GM19438 (cell line): ENCODE data around the gene KANSL2.
"Not testable (repeated sequence)": the region's sequence is repeated elsewhere in the genome, so short reads cannot be mapped to it uniquely, and the experiment has no call there.

Experiments
- ATAC-seq: cut with Tn5 transposase; IDR thresholded peaks from one replicate; pipeline ENCODE4 v1.9.1; 2021; ENCODE audit warnings: low read depth; ENCODE audit not compliant: unreplicated experiment

Gene KANSL2

DNA sequence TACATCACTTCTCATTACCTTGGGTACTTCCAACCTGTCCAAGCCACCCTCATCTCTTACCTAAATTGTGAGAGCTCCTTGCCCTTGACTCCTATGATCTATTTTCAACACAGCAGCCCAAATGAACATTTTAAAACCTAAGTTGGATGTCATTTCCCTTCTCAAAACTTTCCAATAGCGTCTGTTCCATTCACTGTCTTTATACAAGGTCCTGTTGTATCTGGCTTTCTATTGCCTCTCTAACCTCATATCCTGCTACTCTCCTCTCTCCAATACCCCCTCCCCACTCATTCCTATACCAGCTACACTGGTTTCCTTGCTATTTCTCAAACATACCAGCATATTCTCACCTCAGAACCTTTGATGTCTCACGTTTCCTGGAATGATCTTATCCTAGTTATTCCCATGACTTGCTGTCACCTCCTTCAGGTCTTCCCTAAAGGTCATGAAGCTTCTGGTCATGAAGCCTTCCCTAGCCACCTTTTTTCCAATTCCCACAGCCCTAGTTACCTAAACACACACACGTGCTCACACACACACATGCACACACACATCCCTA is 4.1 kb upstream of the KANSL2 start:
- no peak for ATAC-seq

DNA sequence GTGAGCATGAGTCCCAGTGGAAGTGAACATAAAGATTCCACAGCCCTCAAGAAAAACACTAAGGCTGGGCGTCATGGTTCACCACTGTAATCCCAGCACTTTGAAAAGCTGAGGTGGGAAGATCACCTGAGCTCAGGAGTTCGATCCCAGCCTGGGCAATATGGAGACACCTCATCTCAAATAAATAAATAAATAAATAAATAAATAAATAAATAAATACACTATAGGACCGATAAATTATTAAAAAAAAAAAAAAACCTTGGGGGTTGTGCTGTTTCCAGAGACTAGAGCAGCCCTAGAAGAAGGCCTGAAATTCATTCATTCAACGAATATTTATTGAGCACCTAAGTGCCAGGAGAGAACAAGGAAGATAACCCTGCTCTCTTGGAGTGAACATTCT is 1.5 kb upstream of the KANSL2 start:
- ATAC-seq, result no peak

DNA sequence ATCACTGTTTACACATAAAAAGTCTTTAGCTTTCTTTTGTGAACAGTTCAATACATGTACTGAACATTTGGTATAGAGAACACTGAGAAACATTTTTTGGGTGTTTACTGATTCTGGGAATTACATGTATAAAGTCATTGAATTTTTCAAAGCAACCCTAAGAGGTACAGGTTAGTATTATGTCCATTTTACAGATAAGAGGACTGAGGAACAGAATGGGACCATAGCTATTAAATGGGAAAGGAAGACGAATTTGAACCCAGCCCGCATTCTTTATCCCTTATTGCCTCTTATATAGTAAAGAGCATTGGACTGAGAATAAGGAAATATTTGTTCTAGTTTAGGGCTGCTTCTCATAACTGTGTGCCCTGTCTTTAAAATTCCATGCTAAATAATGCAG is 889 bp upstream of the KANSL2 start:
- no peak for ATAC-seq

DNA sequence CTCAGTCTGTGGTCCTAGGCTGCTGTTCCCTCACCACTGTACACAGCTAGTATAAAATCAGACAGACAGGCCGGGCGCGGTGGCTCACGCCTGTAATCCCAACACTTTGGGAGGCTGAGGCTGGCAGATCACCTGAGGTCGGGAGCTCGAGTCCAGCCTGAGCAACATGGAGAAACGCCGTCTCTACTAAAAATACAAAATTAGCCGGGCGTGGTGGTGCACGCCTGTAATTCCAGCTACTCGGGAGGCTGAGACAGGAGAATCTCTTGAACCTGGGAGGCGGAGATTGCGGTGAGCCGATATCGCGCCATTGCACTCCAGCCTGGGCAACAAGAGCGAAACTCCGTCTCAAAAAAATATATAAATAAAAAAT is 481 bp upstream of the KANSL2 start:
- not testable (repeated sequence) for ATAC-seq

GRCh38 chr12:48681399-48681709 is 684 bp downstream of the KANSL2 start:
- ATAC-seq, result no peak

DNA sequence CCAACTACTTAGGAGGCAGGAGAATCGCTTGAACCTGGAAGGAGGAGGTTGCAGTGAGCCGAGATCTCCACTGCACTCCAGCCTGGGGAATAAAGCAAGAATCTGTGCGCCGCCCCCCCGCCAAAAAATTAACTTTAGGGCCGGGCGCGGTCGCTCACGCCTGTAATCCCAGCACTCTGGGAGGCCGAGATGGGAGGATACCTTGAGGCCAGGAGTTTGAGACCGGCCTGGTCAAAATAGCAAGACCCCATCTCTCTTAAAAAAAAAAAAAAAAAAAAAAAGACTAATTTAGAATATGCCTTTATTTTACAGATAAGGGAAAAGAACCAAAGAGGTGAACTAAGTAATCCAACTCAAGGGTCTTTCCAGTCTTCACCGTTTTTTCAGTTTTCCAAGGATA is 1.2 kb downstream of the KANSL2 start:
- ATAC-seq, result no peak

DNA sequence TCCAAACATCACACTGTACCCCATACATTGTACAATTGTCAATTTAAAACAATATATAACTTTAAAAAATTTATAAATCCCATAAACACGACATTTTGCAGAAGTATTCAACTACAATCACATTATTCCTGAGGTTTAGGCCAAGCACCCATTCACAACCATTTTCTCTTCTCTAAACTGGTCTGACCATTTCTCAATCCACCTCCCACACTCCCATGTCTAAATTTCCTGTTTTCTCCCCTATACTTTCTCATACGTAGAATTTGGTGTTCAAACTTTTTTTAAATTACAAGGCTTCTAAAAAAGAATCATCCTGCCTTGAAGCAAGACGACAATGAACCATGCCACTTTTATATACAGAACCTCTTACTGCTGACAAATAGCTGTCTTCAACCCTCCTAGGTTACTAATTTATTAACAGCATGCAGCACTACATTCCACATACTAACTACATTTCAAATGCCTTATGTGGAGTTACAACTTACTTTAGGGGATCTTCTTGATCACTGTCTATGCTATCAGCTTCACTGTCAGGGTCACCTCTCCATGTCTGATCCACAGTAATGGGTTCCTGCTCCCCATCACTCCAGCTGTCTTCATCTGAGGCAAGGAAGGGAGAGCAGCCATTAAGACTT is 3.4 kb downstream of the KANSL2 start:
- ATAC-seq, result no peak

GRCh38 chr12:48671231-48671856 is 10.7 kb downstream of the KANSL2 start:
- no peak for ATAC-seq

DNA sequence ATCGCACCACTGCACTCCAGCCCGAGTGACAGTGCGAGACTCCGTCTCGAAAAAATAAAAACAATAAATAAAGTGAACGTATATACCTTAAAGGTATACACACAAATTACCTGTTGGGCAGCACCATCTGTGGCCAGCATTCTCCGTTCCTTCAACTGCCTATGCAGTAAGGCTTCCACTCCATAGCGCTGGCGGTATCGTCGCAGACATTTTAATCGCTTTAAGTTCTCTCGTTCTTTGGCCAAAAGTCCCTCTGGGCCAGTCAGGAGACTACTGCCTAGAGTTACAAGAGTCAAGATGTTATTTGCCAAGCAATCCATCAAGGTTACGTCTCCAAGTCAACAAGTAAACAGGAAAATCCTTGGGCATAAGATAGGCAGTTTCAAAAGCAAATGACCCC is 13.0 kb downstream of the KANSL2 start:
- no peak for ATAC-seq

- no peak for ATAC-seq
Observed at GRCh38 chr12:48659863-48660262, 22.2 kb downstream of the KANSL2 start.

DNA sequence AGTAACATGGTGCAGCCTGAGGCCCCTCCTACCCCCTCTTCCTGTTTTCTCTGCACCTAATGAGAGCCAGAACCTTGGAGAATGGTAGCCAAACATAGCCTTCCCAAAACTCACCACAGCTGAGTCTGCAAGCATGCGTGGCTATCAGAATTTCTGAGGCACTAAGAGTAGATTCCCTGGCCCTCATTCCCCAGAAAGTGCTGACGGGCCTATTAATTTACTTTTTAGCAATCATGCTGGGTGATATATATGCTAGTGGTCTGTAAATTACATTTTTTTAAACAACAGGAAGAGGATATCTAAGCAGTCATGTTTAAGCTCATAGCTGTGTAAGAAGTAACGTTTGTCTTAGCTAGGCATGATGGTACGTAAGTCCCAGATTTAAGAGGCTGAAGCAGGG is 30.4 kb downstream of the KANSL2 start:
- no peak for ATAC-seq

DNA sequence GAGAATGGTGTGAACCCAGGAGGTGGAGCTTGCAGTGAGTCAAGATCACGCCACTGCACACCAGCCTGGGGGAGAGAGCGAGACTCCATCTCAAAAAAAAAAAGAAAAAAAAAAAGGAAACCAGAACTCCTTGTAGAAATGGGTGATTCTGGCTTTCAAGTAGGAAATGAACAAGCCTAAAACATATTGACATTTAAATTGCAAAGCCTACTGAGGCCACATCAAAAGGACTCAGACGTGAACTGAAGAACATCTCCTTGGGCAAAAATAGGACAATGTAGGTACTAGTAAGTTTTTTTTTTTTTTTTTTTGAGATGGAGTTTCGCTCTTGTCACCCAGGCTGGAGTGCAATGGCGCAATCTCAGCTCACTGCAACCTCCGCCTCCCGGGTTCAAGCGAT is 36.7 kb downstream of the KANSL2 start:
- ATAC-seq, result not testable (repeated sequence)

GRCh38 chr12:48643011-48643410 is 39.0 kb downstream of the KANSL2 start:
- ATAC-seq, result no peak

DNA sequence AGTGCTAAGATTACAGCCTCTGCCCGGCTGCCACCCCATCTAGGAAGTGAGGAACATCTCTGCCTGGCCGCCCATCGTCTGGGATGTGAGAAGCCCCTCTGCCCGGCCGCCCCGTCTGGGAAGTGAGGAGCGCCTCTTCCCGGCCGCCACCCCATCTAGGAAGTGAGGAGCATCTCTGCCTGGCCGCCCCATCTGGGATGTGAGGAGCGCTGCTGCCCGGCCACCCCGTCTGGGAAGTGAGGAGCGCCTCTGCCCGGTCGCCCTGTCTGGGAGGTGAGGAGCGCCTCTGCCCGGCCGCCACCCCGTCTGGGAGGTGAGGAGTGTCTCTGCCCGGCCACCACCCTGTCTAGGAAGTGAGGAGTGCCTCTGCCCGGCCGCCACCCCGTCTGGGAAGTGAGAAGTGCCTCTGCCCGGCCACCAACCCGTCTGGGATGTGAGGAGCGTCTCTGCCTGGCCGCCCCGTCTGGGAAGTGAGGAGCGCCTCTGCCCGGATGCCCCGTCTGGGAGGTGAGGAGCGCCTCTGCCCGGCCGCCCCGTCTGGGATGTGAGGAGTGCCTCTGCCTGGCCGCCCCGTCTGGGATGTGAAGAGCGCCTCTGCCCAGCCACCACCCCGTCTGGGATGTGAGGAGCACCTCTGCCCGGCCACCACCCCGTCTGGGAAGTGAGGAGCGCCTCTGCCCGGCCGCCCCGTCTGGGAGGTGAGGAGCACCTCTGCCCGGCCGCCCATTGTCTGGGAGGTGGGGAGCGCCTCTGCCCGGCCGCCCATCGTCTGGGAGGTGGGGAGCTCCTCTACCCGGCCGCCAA is 40.1 kb downstream of the KANSL2 start:
- ATAC-seq, result not testable (repeated sequence)

- no peak for ATAC-seq
Observed at GRCh38 chr12:48640854-48641253, 41.2 kb downstream of the KANSL2 start.

DNA sequence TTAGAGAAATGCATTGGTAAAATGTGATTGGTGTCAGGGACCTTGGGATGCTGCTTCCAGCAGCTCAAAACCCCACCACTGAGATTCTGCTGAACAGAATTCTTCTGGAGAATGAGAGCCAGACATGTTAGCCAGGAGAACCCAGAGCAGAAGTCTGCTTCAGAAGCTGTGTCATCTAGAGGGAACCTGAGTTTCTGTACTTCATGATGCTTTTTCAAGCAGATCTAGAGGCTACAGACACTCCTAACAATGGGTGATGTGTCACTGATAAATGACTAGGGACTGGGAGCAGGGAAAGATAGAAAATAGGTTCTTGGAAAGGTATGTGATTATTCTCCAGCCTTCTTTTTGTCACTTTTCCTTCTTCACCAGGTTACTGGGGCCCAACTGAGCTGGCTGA is 41.6 kb downstream of the KANSL2 start:
- ATAC-seq, result no peak

- no peak for ATAC-seq
Observed at GRCh38 chr12:48631071-48631470, 51.0 kb downstream of the KANSL2 start.

- no peak for ATAC-seq
Observed at GRCh38 chr12:48630346-48630745, 51.7 kb downstream of the KANSL2 start.

- no peak for ATAC-seq
Observed at GRCh38 chr12:48629541-48629940, 52.5 kb downstream of the KANSL2 start.

DNA sequence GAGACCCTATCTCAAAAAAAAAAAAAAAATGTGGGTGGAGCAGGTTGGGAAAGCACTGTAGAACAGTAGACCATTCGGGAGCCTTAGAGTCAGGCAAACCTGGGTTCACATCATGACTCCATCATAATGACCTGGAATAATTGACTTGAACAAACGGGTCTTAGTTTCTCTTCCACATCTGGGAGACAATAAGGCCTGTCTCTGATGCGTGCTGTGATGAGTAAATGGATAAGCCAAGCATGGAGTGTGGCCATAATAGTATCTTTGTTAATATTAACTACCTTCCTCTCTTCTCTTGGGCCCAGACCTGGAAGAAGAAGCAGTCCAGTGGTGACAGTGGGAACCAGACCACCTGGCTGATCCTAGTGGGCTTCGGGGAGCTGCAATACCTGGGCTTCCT is 54.5 kb downstream of the KANSL2 start:
- ATAC-seq, result no peak

DNA sequence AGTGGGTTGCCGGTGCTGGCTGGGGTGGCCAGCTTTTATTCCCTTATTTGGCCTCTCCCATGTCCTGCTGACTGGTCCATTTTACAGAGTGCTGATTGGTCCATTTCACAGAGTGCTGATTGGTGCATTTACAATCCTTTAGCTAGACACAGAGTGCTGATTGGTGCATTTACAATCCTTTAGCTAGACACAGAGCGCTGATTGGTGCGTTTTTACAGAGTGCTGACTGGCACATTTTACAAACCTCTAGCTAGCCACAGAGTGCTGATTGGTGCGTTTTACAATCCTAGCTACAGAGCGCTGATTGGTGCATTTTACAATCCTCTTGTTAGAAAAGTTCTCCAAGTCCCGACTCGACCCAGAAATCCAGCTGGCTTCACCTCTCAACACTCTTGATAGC is 59.0 kb downstream of the KANSL2 start:
- not testable (repeated sequence) for ATAC-seq

- ATAC-seq, result no peak
Observed at GRCh38 chr12:48618541-48618940, 63.5 kb downstream of the KANSL2 start.
